Activated naive CD8-positive, alpha-beta T cell treated with anti-CD3 and anti-CD28 coated beads, Interleukin-2, amount 10 ng/mL, durations not matched to agents 7 days and 5 days (primary cell): ENCODE results near the gene PTPRC. TPM values are rescaled to one million over a fixed set of nuclear protein-coding genes. Genes with fewer than 3 reads are reported as not detected.

Experiments
- ATAC-seq: fragments of 150-1000 bp; cut with Tn5 transposase; one replicate; pipeline ENCODE4 v1.10.0; 2021; ENCODE audit warnings: low read depth, moderate library complexity
- POLR2A ChIA-PET: fragments of 350-600 bp; sonication (Branson Sonifier 250); formaldehyde crosslinking; loops from one replicate; lab custom pipeline; 2021; ENCODE audit warnings: antibody characterized with exemption; lab: Charles Lee
- DNase-seq: peaks from one replicate; pipeline ENCODE4 v3.0.0; 2021
- H3K27ac Mint-ChIP-seq: one replicate; pipeline ENCODE4 v1.8.0; 2022; ENCODE audit warnings: mild to moderate bottlenecking, mixed read lengths
- H3K27me3 Mint-ChIP-seq: one replicate; pipeline ENCODE4 v1.8.0; 2022; ENCODE audit warnings: mild to moderate bottlenecking, moderate library complexity, mixed read lengths
- H3K36me3 Mint-ChIP-seq: one replicate; pipeline ENCODE4 v1.8.0; 2021; ENCODE audit warnings: mild to moderate bottlenecking, mixed read lengths
- H3K4me1 Mint-ChIP-seq: one replicate; pipeline ENCODE4 v1.8.0; 2021; ENCODE audit warnings: mixed read lengths
- H3K4me3 Mint-ChIP-seq: one replicate; pipeline ENCODE4 v1.8.0; 2022; ENCODE audit warnings: mild to moderate bottlenecking, moderate library complexity, mixed read lengths
- H3K9me3 Mint-ChIP-seq: one replicate; pipeline ENCODE4 v1.8.0; 2021; ENCODE audit warnings: mixed read lengths
- total RNA-seq, 2 experiments: library from RNA; stranded (reverse); gene quantifications; one replicate each; pipeline ENCODE4 v1.2.3, GENCODE V29; 2021

PTPRC gene
- total RNA-seq, 2 experiments from 2014 or later = 828 to 854 TPM

DNA sequence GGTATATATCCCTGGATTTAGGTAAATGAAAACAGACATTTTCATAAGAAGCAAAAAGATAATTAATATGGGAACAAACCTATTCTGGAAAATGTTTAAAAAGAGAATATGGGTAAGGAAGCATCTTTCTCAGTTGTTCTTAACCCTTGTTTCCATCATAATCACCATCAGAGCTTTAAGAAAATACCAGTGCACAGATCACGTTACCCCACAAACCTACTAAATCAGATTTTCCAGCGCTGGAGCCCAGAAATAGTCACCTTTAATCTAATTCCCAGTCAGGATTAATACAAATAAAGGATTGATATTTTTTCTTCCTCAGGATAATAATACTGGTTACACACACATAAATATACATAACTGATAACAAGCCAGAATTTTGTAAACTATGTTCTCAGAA is 44.6 kb downstream of the PTPRC start:
- Mint-ChIP-seq H3K27me3 (no peaks in the 10 kb centered on the region), H3K4me1 (peaks cover 68% of the 10 kb centered on the region), H3K4me3 (peak overlapping the region; percentile 78), H3K36me3 (peaks cover 33% of the 10 kb centered on the region), H3K9me3 (no peaks in the 10 kb centered on the region), H3K27ac (peak overlapping the region; percentile 93)
- POLR2A ChIA-PET = interaction anchor here (0.6 to 9.1 kb wide), 14 partner anchors 11 to 923 kb away, joined by 3 to 116 read pairs (median 18); partner anchors contain the start of gene PTPRC
- ATAC-seq = no peak
- no peak for DNase-seq

DNA sequence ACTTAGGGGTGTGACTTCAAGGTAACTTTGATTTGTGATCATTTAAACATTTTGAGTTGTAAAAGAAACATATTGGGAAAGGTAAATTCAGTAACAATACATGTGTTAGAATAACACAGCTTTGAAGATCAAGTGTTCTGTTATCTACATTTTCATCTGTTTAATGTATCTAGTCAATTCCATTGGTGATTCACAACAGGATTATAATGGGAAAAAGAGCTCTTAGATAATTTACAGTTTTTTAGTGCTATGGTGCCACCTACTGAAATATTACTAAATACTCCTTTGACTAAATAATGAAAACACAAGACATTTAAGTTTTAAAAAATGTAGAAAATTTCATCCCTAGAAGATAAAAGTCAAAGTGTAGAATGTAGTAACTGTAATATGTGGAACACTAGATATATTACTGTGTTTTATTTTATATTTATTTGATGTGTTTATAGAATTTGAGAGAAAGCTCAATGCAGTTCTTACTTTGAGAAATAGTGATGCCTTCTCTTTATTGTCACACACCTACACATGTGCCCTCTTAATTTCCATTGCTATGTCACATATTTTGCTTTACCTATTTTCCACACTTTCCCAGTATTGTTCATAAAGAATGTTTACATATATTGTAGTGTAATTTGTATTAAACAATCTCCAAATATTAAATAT is 47.4 kb downstream of the PTPRC start:
- peaks cover 74% of the 10 kb centered on the region for H3K4me1 Mint-ChIP-seq
- H3K36me3 Mint-ChIP-seq = peaks cover 34% of the 10 kb centered on the region
- peak overlapping the region; percentile 75 for H3K4me3 Mint-ChIP-seq
- peak overlapping the region; percentile 78 for H3K27ac Mint-ChIP-seq
- H3K27me3 Mint-ChIP-seq = no peaks in the 10 kb centered on the region
- H3K9me3 Mint-ChIP-seq = no peaks in the 10 kb centered on the region
- POLR2A ChIA-PET = interaction anchor here (0.7 to 3.7 kb wide), 5 partner anchors 10 to 162 kb away, joined by 3 to 32 read pairs (median 5); no protein-coding TSS in a partner anchor
- DNase-seq (no peak), ATAC-seq (no peak)

DNA sequence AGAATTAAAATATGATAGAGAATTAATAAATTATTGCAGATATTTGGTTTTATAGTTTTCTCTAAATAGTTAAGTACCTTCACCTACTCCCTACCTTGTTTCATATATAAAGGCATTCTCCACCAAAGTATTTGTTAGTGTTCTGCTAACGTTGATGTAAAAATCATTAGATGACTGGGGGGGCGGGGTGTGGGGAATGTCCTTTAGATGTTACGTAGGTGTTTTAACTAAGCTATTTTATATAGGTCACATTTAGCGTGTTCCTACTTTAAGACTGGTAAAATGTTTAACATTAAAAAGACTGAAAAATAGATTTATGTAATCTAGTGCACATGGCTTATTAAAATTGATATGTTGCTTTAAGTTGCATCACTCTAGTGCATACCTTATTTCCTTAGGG is 48.6 kb downstream of the PTPRC start:
- ATAC-seq = no peak
- Mint-ChIP-seq H3K4me1 (peaks cover 71% of the 10 kb centered on the region), H3K4me3 (no peak overlapping the region), H3K9me3 (no peaks in the 10 kb centered on the region), H3K27ac (no peak overlapping the region), H3K36me3 (peaks cover 35% of the 10 kb centered on the region), H3K27me3 (no peaks in the 10 kb centered on the region)
- no peak for DNase-seq
- POLR2A ChIA-PET = no interaction called here

DNA sequence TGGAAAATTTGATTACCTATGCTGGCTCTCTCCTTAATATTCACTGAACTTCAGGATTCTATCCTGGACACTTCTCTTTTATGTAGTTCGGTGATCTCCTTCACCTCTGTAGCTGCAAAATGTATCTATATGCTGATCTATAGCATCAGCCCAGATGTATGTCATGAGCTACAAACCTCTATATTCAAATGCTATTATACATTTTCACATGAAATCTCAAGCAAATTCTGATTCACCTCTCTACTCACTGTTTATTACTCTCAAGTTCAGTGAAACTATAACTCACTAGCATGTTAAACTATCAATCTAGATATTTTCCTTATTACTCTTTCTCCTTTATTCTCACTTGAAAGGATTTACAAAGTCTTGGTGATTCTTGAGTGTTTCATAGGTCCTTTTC is 52.2 kb downstream of the PTPRC start:
- H3K9me3 Mint-ChIP-seq = no peaks in the 10 kb centered on the region
- H3K27me3 Mint-ChIP-seq = no peaks in the 10 kb centered on the region
- peak overlapping the region; percentile 37 for H3K4me3 Mint-ChIP-seq
- peaks cover 63% of the 10 kb centered on the region for H3K4me1 Mint-ChIP-seq
- no peak overlapping the region for H3K27ac Mint-ChIP-seq
- POLR2A ChIA-PET = interaction anchor here (1.4 kb wide), 1 partner anchor 9 kb away, joined by 5 read pairs; no protein-coding TSS in a partner anchor
- ATAC-seq (no peak), DNase-seq (no peak)
- peaks cover 35% of the 10 kb centered on the region for H3K36me3 Mint-ChIP-seq

DNA sequence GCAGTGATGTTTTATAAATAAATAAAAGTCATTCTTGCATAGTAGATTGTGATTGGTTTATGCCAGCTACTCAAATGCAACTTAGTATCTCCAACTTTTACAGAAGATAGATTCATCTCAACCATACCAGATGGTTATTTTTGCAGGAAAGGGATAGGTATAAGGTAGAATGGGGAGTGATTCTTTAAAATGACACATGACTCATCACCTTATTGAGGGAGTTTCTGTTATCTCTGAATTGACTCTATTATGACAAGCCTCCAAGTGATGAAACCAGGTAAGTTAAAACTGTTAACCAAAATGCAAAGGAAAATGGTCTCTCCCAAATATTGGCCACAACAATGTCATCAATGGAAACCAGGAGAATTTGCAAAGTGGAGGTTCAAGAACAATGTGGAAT is 54.5 kb downstream of the PTPRC start:
- no peak for DNase-seq
- Mint-ChIP-seq H3K4me1 (peaks cover 69% of the 10 kb centered on the region), H3K27ac (peak overlapping the region; percentile 44), H3K27me3 (no peaks in the 10 kb centered on the region), H3K4me3 (peak overlapping the region; percentile 33), H3K36me3 (peaks cover 50% of the 10 kb centered on the region), H3K9me3 (no peaks in the 10 kb centered on the region)
- POLR2A ChIA-PET = interaction anchor here (1.0 kb wide), 1 partner anchor 11 kb away, joined by 4 read pairs; no protein-coding TSS in a partner anchor
- ATAC-seq = no peak

DNA sequence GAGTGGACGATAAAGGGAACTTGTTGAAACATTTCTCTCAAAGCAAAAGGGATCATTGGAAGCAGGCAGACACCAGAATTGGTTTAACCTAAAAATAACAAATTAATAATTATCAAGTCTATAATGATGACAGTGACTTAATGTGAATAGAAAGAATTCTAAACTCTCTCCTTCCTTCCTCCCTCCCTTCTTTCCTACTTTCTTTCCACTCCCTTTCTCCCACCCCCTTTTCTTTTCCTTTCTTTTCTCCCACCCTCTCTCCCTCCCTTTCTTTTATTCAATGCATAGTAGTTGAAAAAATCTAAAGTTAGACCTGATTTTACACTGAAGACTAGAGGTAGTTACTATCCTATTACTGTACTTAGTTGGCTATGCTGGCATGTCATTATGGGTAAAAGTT is 55.7 kb downstream of the PTPRC start:
- POLR2A ChIA-PET = no interaction called here
- Mint-ChIP-seq H3K9me3 (no peaks in the 10 kb centered on the region), H3K4me1 (peaks cover 67% of the 10 kb centered on the region), H3K27ac (peak overlapping the region; percentile 46), H3K27me3 (no peaks in the 10 kb centered on the region), H3K36me3 (peaks cover 54% of the 10 kb centered on the region), H3K4me3 (peak overlapping the region; percentile 15)
- no peak for ATAC-seq
- DNase-seq = no peak

DNA sequence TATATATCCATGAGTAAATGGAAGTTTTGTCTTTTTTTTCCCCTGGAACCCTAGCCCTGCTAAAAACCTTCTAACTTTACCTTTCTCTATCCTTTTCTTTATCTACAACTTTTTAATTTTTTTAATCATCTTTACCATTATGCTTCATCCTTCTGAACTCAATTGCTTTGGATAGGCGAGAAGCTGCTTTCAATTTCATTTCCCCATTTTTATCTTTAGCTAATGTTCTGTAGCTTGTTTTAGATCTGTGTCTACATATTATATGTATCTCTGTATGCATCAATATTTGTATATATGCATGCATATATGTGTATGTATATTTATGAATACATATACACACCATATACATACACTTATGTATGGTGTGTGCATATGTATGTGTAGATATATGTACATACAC is 57.4 kb downstream of the PTPRC start:
- H3K36me3 Mint-ChIP-seq = peaks cover 61% of the 10 kb centered on the region
- peak overlapping the region; percentile 57 for H3K4me3 Mint-ChIP-seq
- H3K27ac Mint-ChIP-seq = peak overlapping the region; percentile 33
- DNase-seq = no peak
- no peaks in the 10 kb centered on the region for H3K27me3 Mint-ChIP-seq
- no peak for ATAC-seq
- H3K9me3 Mint-ChIP-seq = no peaks in the 10 kb centered on the region
- peaks cover 68% of the 10 kb centered on the region for H3K4me1 Mint-ChIP-seq
- POLR2A ChIA-PET = interaction anchor here (0.8 to 1.2 kb wide), 2 partner anchors 10 to 40 kb away, joined by 3 to 4 read pairs; no protein-coding TSS in a partner anchor

DNA sequence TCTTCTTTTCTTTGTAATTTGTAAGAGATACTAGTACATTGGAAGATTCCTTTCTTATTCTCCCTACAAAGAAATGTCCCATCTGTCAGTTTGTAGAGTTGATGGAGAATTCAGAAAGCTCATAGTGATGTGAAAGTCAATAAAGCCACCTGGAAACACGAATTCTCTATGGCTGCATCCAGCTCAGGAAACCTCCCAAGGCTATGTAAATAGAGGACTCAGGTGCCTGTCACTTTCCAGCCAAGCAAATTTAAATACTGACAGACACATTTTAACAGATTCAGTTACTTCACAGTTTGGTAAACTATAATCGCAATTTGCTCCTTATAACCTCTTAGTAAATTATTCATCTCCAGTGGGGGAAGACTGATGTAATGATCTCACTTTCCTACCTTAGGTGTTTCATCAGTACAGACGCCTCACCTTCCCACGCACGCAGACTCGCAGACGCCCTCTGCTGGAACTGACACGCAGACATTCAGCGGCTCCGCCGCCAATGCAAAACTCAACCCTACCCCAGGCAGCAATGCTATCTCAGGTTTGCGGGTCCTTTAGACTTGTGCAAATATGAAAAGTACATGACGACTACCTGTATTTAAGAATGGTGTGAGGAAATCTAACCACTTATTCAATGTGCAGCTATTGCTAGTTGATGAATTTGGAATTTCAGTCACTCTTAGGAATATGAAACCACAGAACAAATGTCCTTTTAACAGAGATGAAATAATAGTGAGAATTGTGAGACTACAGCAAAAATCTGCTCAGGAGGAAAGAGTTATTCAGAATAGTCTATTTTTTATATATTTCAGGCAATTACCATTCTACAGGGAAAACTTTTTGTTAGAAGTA is 60.6 kb downstream of the PTPRC start:
- Mint-ChIP-seq H3K4me3 (peak overlapping the region; percentile 31), H3K27ac (peak overlapping the region; percentile 50), H3K27me3 (no peaks in the 10 kb centered on the region), H3K36me3 (peaks cover 65% of the 10 kb centered on the region), H3K4me1 (peaks cover 64% of the 10 kb centered on the region), H3K9me3 (no peaks in the 10 kb centered on the region)
- ATAC-seq (peak; percentile 68), DNase-seq (peak; percentile 68)
- POLR2A ChIA-PET = interaction anchor here (2.4 kb wide), 1 partner anchor 18 kb away, joined by 8 read pairs; no protein-coding TSS in a partner anchor

DNA sequence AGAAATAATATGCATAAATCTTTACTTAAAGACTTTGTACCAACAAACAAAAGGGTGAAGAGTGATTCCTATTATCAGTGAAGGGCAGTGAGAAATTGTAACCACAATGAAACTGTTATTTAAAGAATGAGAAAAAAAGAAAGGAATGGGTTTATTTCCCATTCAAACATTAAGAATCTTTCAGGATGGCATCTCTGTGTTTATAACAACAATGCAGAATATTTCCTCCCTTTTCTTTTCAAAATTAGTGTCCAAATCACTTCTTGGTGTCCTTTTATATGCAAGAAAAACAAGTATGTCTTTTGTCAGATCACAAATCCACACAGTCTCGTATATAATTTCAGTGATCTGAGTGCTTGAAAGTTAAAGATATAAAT is 61.2 kb downstream of the PTPRC start:
- Mint-ChIP-seq H3K4me1 (peaks cover 69% of the 10 kb centered on the region), H3K27me3 (no peaks in the 10 kb centered on the region), H3K9me3 (no peaks in the 10 kb centered on the region), H3K27ac (peak overlapping the region; percentile 50), H3K4me3 (no peak overlapping the region), H3K36me3 (peaks cover 67% of the 10 kb centered on the region)
- ATAC-seq = no peak
- POLR2A ChIA-PET = interaction anchor here (2.4 kb wide), 1 partner anchor 18 kb away, joined by 8 read pairs; no protein-coding TSS in a partner anchor
- DNase-seq = no peak

DNA sequence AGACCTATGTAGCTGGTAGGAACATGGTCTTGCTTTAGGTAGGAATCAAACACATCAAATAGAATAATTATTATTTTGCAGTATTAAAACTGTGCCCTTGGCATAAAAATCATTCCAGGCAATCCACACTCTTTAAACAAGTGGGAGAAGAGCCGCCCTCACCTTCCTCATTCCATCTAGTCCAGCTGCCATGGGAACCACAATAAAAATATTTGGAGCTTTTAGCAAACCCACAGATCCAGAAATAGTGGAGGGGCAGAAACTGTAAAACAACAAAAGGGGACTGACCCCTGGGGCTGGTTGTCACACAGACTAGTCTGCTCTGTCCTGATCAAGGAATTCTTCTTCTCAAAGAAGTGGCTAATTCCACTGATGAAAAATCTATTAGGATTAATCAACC is 61.6 kb downstream of the PTPRC start:
- peaks cover 69% of the 10 kb centered on the region for H3K4me1 Mint-ChIP-seq
- H3K9me3 Mint-ChIP-seq = no peaks in the 10 kb centered on the region
- H3K27ac Mint-ChIP-seq = no peak overlapping the region
- DNase-seq (no peak), ATAC-seq (no peak)
- peak overlapping the region; percentile 15 for H3K4me3 Mint-ChIP-seq
- H3K36me3 Mint-ChIP-seq = peaks cover 69% of the 10 kb centered on the region
- no peaks in the 10 kb centered on the region for H3K27me3 Mint-ChIP-seq
- POLR2A ChIA-PET = interaction anchor here (0.7 to 2.4 kb wide), 4 partner anchors 11 to 19 kb away, joined by 3 to 8 read pairs (median 4); no protein-coding TSS in a partner anchor

DNA sequence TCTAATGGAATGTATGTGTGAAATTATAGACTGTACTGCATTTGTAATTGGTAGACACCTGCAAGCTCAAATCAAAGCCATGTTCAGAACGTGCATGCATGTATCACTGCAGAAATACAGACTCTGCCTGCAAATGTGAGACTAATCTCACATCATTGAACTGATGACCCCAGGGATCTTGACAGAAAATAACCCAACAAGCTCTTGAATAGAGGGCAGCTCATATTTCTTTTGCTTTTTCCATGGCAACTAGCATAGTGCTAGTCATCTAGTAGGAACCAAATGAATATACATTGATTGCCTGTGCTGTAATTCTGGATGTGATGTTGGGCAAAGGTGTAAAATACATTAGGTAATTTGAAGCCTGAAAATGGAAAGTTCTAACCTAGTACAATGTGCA is 62.4 kb downstream of the PTPRC start:
- Mint-ChIP-seq H3K9me3 (no peaks in the 10 kb centered on the region), H3K4me3 (peak overlapping the region; percentile 21), H3K4me1 (peaks cover 68% of the 10 kb centered on the region), H3K27ac (peak overlapping the region; percentile 39), H3K36me3 (peaks cover 73% of the 10 kb centered on the region), H3K27me3 (no peaks in the 10 kb centered on the region)
- POLR2A ChIA-PET = interaction anchor here (0.7 to 2.4 kb wide), 7 partner anchors 10 to 51 kb away, joined by 3 to 8 read pairs (median 3); no protein-coding TSS in a partner anchor
- DNase-seq (no peak), ATAC-seq (no peak)

DNA sequence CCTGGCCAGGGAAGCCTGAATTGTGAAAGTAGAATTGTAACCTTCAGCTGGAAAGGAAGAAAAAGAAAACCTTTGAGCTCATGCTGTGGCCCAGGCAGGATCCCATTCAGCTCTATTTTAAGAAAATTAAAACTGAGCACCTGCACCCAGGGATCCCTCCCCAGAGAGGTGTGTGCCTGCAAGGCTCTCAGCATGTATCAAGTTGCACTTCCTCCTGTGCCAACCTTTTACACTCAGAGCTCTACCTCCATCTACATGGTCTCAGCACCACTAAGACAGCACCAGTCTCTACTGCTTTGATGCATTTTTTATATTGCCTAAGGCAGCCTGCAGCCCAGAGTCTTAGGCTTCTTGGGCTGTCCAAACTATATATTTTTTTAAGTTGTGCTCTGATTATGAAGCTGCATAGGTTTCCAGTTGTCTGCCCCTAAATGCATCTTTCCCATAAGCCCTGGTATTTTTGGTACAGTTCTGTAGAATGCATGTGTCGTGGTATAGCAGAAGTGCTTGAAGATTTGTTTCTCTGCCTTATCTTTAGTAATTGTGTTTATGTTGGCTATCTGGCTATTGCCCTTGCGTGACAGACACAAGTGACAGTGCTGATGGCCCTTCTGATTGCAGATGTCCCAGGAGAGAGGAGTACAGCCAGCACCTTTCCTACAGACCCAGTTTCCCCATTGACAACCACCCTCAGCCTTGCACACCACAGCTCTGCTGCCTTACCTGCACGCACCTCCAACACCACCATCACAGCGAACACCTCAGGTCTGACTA is 63.1 kb downstream of the PTPRC start:
- Mint-ChIP-seq H3K27ac (peak overlapping the region; percentile 9), H3K27me3 (no peaks in the 10 kb centered on the region), H3K9me3 (no peaks in the 10 kb centered on the region), H3K36me3 (peaks cover 70% of the 10 kb centered on the region), H3K4me1 (peaks cover 61% of the 10 kb centered on the region), H3K4me3 (no peak overlapping the region)
- POLR2A ChIA-PET = interaction anchor here (1.1 to 2.4 kb wide), 4 partner anchors 13 to 52 kb away, joined by 3 to 8 read pairs (median 3); no protein-coding TSS in a partner anchor
- no peak for DNase-seq
- ATAC-seq = peak; percentile 20
